H1 (cell line): ENCODE measurements around the gene ACVRL1. TPM values are rescaled to one million over a fixed set of nuclear protein-coding genes. Genes with fewer than 3 reads are reported as not detected.
"Not testable (repeated sequence)": the region's sequence is repeated elsewhere in the genome, so short reads cannot be mapped to it uniquely, and the experiment has no call there.

Experiments
- CTCF ChIA-PET: fragments of 300-600 bp; sonication (Branson Sonifier 250); formaldehyde crosslinking; loops from one replicate; lab custom pipeline; 2021; ENCODE audit not compliant: partially characterized antibody; lab: Charles Lee
- POLR2A ChIA-PET: fragments of 300-600 bp; sonication (Branson Sonifier 250); formaldehyde crosslinking; loops from one replicate; lab custom pipeline; 2021; ENCODE audit warnings: inconsistent platforms; ENCODE audit not compliant: partially characterized antibody; lab: Charles Lee
- DNase-seq, 2 experiments: peaks; one replicate each; pipeline versions ENCODE4 v3.0.0 to v3.0.0-alpha.2; 2010 to 2022; ENCODE audit warnings: low spot score in 2 of 2, low read depth in 1 of 2, mixed read lengths in 1 of 2
- FAIRE-seq: peaks from 2 replicates; lab custom pipeline; 2011; peaks lifted over from hg19 to GRCh38; lab: Jason Lieb, UNC
- H2AFZ ChIP-seq: 2 replicates; pipeline ENCODE4 v1.8.1; 2012; ENCODE audit warnings: low read length, inconsistent platforms
- H2AK5ac ChIP-seq: 2 replicates; pipeline ENCODE4 v1.6.1; 2013; ENCODE audit warnings: low read depth, low read length
- H2BK120ac ChIP-seq: replicated peaks from 2 replicates; pipeline ENCODE3; 2013; ENCODE audit warnings: low read depth, low read length, inconsistent platforms
- H2BK12ac ChIP-seq: 2 replicates; pipeline ENCODE4 v1.6.1; 2013; ENCODE audit warnings: low read depth, low read length
- H2BK15ac ChIP-seq: 2 replicates; pipeline ENCODE4 v1.6.1; 2013; ENCODE audit warnings: low read length
- H2BK20ac ChIP-seq: 2 replicates; pipeline ENCODE4 v1.6.1; 2013; ENCODE audit warnings: low read length
- H2BK5ac ChIP-seq: 2 replicates; pipeline ENCODE4 v1.6.1; 2013; ENCODE audit warnings: low read depth, low read length
- H3K14ac ChIP-seq: 2 replicates; pipeline ENCODE4 v1.6.1; 2013; ENCODE audit warnings: inconsistent platforms; ENCODE audit not compliant: insufficient read length
- H3K18ac ChIP-seq: 2 replicates; pipeline ENCODE4 v1.6.1; 2013; ENCODE audit warnings: low read length; ENCODE audit errors: extremely low read depth
- H3K23ac ChIP-seq: 2 replicates; pipeline ENCODE4 v1.6.1; 2013; ENCODE audit warnings: inconsistent platforms; ENCODE audit not compliant: insufficient read length
- H3K23me2 ChIP-seq: 2 replicates; pipeline ENCODE4 v1.6.1; 2013; ENCODE audit warnings: low read depth, low read length
- H3K27ac ChIP-seq: 2 replicates; pipeline ENCODE4 v1.6.1; 2011; ENCODE audit warnings: low read depth, low read length, inconsistent platforms
- H3K27me3 ChIP-seq, 4 experiments: replicated peaks in 1 of 4; 1 replicate in 1 of 4; 2 replicates in 3 of 4; pipeline versions ENCODE4 v1.6.1 to v1.8.1; 2011 to 2013; ENCODE audit warnings: low read length in 3 of 4, mild to moderate bottlenecking in 3 of 4, inconsistent platforms in 2 of 4, mixed read lengths in 2 of 4, moderate library complexity in 1 of 4; ENCODE audit not compliant: control insufficient read depth in 3 of 4, insufficient read depth in 3 of 4; ENCODE audit errors: extremely low read depth in 1 of 4
- H3K36me3 ChIP-seq, 4 experiments: 2 replicates each; pipeline versions ENCODE4 v1.6.1 to v1.8.1; 2011 to 2013; ENCODE audit warnings: mild to moderate bottlenecking in 4 of 4, low read length in 3 of 4, moderate library complexity in 2 of 4, control low read depth in 1 of 4, inconsistent platforms in 1 of 4; ENCODE audit not compliant: insufficient read depth in 4 of 4, control insufficient read depth in 2 of 4
- H3K4ac ChIP-seq: replicated peaks from 2 replicates; pipeline ENCODE3; 2013; ENCODE audit warnings: low read length, low read depth, mixed read lengths, inconsistent platforms; ENCODE audit not compliant: insufficient read length
- H3K4me1 ChIP-seq, 4 experiments: replicated peaks in 1 of 4; 1 replicate in 1 of 4; 2 replicates in 3 of 4; pipeline versions ENCODE4 v1.6.1 to v1.8.1; 2011 to 2013; ENCODE audit warnings: low read length in 3 of 4, inconsistent platforms in 2 of 4, mixed read lengths in 1 of 4; ENCODE audit not compliant: insufficient read depth in 4 of 4, control insufficient read depth in 3 of 4
- H3K4me2 ChIP-seq, 2 experiments: 2 replicates each; pipeline versions ENCODE4 v1.6.1 to v1.8.1; 2011 to 2013; ENCODE audit warnings: low read depth in 2 of 2, low read length in 2 of 2, control low read depth in 1 of 2, inconsistent platforms in 1 of 2, mild to moderate bottlenecking in 1 of 2; ENCODE audit not compliant: insufficient read depth in 1 of 2
- H3K4me3 ChIP-seq, 4 experiments: fragments of 200-600, 300-600 bp in 1 of 4; sonication (generic), shearing (Covaris generic), sonication (Bioruptor Twin) in 1 of 4; 2 replicates each; pipeline versions ENCODE4 v1.5.1 to v1.8.1; 2011 to 2016; ENCODE audit warnings: low read length in 4 of 4, low read depth in 3 of 4, control low read depth in 2 of 4, inconsistent platforms in 2 of 4, mild to moderate bottlenecking in 2 of 4, mixed read lengths in 1 of 4, moderate library complexity in 1 of 4; ENCODE audit not compliant: insufficient read depth in 2 of 4; ENCODE audit errors: extremely low read depth in 1 of 4
- H3K56ac ChIP-seq: replicated peaks from 2 replicates; pipeline ENCODE3; 2013; ENCODE audit warnings: low read depth, mild to moderate bottlenecking, mixed read lengths, low read length, inconsistent platforms; ENCODE audit not compliant: insufficient read length
- H3K79me1 ChIP-seq: 2 replicates; pipeline ENCODE4 v1.6.1; 2013; ENCODE audit warnings: low read depth, low read length, control low read depth
- H3K79me2 ChIP-seq, 2 experiments: 2 replicates each; pipeline versions ENCODE4 v1.6.1 to v1.8.1; 2012 to 2013; ENCODE audit warnings: low read length in 2 of 2, mild to moderate bottlenecking in 2 of 2, inconsistent platforms in 1 of 2; ENCODE audit not compliant: insufficient read depth in 2 of 2, control insufficient read depth in 1 of 2
- H3K9ac ChIP-seq, 4 experiments: replicated peaks in 1 of 4; 1 replicate in 1 of 4; 2 replicates in 3 of 4; pipeline versions ENCODE4 v1.6.1 to v1.8.1; 2011 to 2013; ENCODE audit warnings: low read depth in 3 of 4, low read length in 3 of 4, control low read depth in 2 of 4, mild to moderate bottlenecking in 2 of 4, moderate library complexity in 2 of 4, inconsistent platforms in 1 of 4; ENCODE audit errors: extremely low read depth in 1 of 4
- H3K9me3 ChIP-seq, 2 experiments: 2 replicates each; pipeline versions ENCODE4 v1.6.1 to v1.8.1; 2012 to 2013; ENCODE audit warnings: mild to moderate bottlenecking in 2 of 2, moderate library complexity in 2 of 2, control low read depth in 1 of 2, inconsistent platforms in 1 of 2, low read depth in 1 of 2, low read length in 1 of 2, mixed read lengths in 1 of 2; ENCODE audit not compliant: insufficient read depth in 2 of 2
- H4K20me1 ChIP-seq, 2 experiments: replicated peaks in 1 of 2; 2 replicates each; pipeline versions ENCODE3 to v1.8.1; 2011 to 2013; ENCODE audit warnings: inconsistent platforms in 2 of 2, low read length in 2 of 2, mild to moderate bottlenecking in 1 of 2; ENCODE audit not compliant: insufficient read depth in 2 of 2, control insufficient read depth in 1 of 2
- H4K5ac ChIP-seq: 2 replicates; pipeline ENCODE4 v1.6.1; 2013; ENCODE audit warnings: low read length, low read depth, mixed read lengths, inconsistent platforms; ENCODE audit not compliant: insufficient read length
- H4K8ac ChIP-seq: 2 replicates; pipeline ENCODE4 v1.8.0; 2013; ENCODE audit warnings: mild to moderate bottlenecking, moderate library complexity, low read length, inconsistent platforms; ENCODE audit not compliant: insufficient read depth; ENCODE audit errors: extremely low read depth
- H4K91ac ChIP-seq: replicated peaks from 2 replicates; pipeline ENCODE3; 2013; ENCODE audit warnings: low read length, mixed read lengths, inconsistent platforms; ENCODE audit not compliant: insufficient read length
- WGBS, 2 experiments: shearing (Covaris generic) in 1 of 2; methylation state at CpG; one replicate each; pipeline versions ENCODE4 v1.1.6 to v1.1.7; 2013 to 2015; ENCODE audit warnings: low lambda C conversion rate in 2 of 2, mixed read lengths in 2 of 2, inconsistent platforms in 1 of 2, low coverage in 1 of 2, missing lambda C conversion rate in 1 of 2; ENCODE audit not compliant: insufficient replicate concordance in 2 of 2, insufficient coverage in 1 of 2, insufficient read length in 1 of 2; ENCODE audit errors: extremely low coverage in 1 of 2, missing lambda C conversion rate in 1 of 2; 5-methylcytosine and 5-hydroxymethylcytosine counted together
- polyA plus RNA-seq, 7 experiments: library from polyadenylated mRNA; depleted of rRNA in 3 of 7; stranded (reverse) in 5 of 7; unstranded in 2 of 7; fragments of >200 nt in 5 of 7; fragments of 200-250 nt in 2 of 7; gene quantifications; 1 replicate in 5 of 7; 2 replicates in 1 of 7; 4 replicates in 1 of 7; pipeline versions ENCODE4 v1.2.1 to v1.2.3, GENCODE V29; 2011 to 2013; ENCODE audit warnings: missing spikeins in 2 of 7, mixed read lengths in 2 of 7
- total RNA-seq: library from RNA; stranded (reverse); fragmentation: NEBNext Ultra II Directional; extraction: Animal tissue kit (Norgen Biotek cat#: 25700); gene quantifications from 2 replicates; pipeline ENCODE4 v1.2.1, GENCODE V29; 2021

Gene ACVRL1
- total and polyA plus RNA-seq, 2 of the 8 experiments (the other 6 are each of a cell fraction or from before 2014, with no cell fraction given): 0.09 to 0.35 TPM

- not testable (repeated sequence) for H3K36me3 ChIP-seq, H2BK15ac ChIP-seq, H3K4ac ChIP-seq, H2BK5ac ChIP-seq, FAIRE-seq, H3K9me3 ChIP-seq, H3K4me2 ChIP-seq, H3K23ac ChIP-seq, H3K23me2 ChIP-seq, H3K9ac ChIP-seq, H3K79me1 ChIP-seq, H2BK120ac ChIP-seq, DNase-seq, H2AK5ac ChIP-seq, H3K27me3 ChIP-seq, H3K4me3 ChIP-seq, H4K8ac ChIP-seq, H4K5ac ChIP-seq, H2BK20ac ChIP-seq, H3K14ac ChIP-seq, H3K27ac ChIP-seq, H3K79me2 ChIP-seq, H4K91ac ChIP-seq, H3K56ac ChIP-seq, H2BK12ac ChIP-seq, H4K20me1 ChIP-seq
- WGBS, 2 experiments: 95% methylated on average over 5 of the region's 10 CpGs; no CpG with 5 or more reads in 1 of the 2 experiments
- Histone ChIP-seq H3K18ac (0 out of 2 replicates have a peak overlapping the region, but pooled peaks have one; percentile 25), H3K4me1 (peaks cover 0 to 12% (median 5%) of the 10 kb centered on the region in 4 experiments; a peak in 6 of 7 replicates), H2AFZ (peak overlapping the region; percentile 60; the same call in 1 of the 2 replicates)
- CTCF ChIA-PET: interaction anchor here (0.7 to 9.1 kb wide), 11 partner anchors 10 to 138 kb away, joined by 3 to 120 read pairs (median 3); a partner anchor contains a TSS
- POLR2A ChIA-PET: interaction anchor here (2.1 kb wide), 1 partner anchor 21 kb away, joined by 7 read pairs; no protein-coding TSS in a partner anchor
These were observed 21.8 kb upstream of the ACVRL1 start for GRCh38 chr12:51885294-51886020.
